Stimulated activated naive CD8-positive, alpha-beta T cell treated with anti-CD3 and anti-CD28 coated beads, Interleukin-15, Interleukin-2, amounts not matched to agents 100 U/mL and 50 U/mL, for 24 hours (primary cell): ENCODE data around the gene SQSTM1.
"Not testable (repeated sequence)": the region's sequence is repeated elsewhere in the genome, so short reads cannot be mapped to it uniquely, and the experiment has no call there.

Experiments
- ATAC-seq: fragments of 150-1000 bp; cut with Tn5 transposase; one replicate; pipeline ENCODE4 v1.10.0; 2021
- DNase-seq: peaks from one replicate; pipeline ENCODE4 v3.0.0; 2021

The SQSTM1 gene

GRCh38 chr5:179820483-179821297, at the start of gene SQSTM1:
Gene SQSTM1, plus strand, starts transcription at chr5:179820905. Its CDS starts 32 bp downstream, at chr5:179820937.
- peak; percentile 88 for DNase-seq
- peak; percentile 55 for ATAC-seq

- DNase-seq (no peak), ATAC-seq (no peak)
Observed at GRCh38 chr5:179771311-179771895, 49.3 kb upstream of the SQSTM1 start.

DNA sequence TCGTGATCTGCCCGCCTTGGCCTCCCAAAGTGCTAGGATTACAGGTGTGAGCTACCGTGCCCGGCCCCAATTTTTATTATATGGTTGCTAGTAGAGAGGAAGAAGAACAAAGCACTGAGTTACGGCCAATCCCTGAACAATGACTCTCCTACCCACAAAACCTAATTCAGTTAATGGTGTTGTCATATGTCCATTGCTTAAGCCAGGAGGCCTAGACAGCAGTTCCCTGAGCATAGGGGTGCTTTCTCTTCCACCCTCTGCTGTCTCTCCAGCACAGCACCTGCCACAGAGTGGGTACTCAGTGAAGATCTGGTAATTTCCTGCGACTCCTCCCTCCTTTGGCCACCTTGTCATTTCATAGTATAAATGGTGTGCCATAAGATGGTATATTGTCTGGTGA, 48.4 kb upstream of the SQSTM1 start:
- no peak for ATAC-seq

DNA sequence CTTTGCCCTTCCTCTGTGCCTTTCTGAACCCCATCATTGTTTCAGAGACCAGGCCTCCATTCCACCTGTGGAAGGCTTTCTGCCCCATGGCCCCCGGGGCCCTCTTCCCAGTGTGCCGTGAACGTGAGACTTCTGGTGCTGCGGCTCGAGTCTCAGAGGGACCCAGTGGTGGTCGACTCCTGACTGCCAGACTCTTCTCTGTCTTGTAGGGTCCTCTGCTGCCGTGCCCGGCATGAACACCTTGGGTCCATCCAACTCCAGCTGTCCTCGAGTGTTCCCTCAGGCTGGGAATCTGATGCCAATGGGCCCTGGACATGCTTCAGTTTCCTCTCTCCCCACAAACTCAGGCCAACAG, 47.0 kb upstream of the SQSTM1 start:
- ATAC-seq (no peak), DNase-seq (no peak)

More for the DNA sequence above, 48.4 kb upstream of the SQSTM1 start:
- no peak for DNase-seq

DNA sequence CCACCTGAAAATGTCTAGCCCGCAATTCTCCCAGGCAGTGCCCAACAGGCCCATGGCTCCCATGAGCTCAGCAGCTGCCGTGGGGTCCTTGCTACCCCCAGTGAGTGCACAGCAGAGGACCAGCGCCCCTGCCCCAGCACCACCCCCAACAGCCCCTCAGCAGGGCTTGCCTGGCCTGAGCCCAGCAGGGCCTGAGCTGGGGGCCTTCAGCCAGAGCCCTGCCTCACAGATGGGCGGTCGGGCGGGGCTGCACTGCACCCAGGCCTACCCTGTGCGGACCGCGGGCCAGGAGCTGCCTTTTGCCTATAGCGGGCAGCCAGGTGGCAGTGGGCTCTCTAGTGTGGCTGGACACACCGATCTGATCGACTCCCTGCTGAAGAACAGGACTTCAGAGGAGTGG, 46.3 kb upstream of the SQSTM1 start:
- DNase-seq (no peak), ATAC-seq (no peak)

GRCh38 chr5:179776411-179776938, 44.2 kb upstream of the SQSTM1 start:
- no peak for DNase-seq
- ATAC-seq = no peak

GRCh38 chr5:179777456-179777855, 43.2 kb upstream of the SQSTM1 start:
- DNase-seq (no peak), ATAC-seq (no peak)

GRCh38 chr5:179777909-179778308, 42.8 kb upstream of the SQSTM1 start:
- ATAC-seq = no peak
- no peak for DNase-seq

GRCh38 chr5:179778591-179778990, 42.1 kb upstream of the SQSTM1 start:
- no peak for ATAC-seq

DNA sequence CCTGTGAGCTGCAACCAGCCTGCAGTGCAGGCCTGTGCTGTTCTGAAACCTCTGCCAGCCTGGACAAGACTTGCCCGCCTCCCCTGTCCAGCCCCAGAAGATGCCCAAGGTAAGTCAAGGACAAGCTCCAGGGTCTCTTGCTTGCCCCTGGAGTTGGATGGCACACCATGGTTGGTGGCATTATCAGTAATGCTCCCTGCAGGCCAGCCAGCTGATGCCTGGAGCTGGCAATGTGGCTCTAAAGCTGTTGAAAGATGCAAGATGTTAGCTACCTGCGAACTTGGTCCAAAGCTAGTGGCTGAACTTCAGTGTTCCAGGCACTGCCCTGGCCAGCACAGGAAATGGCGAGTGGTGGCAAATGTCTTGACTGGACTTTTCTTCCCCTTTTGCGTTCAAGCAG, 40.9 kb upstream of the SQSTM1 start:
- DNase-seq (no peak), ATAC-seq (no peak)

More at GRCh38 chr5:179778591-179778990, 42.1 kb upstream of the SQSTM1 start:
- DNase-seq = no peak

GRCh38 chr5:179780362-179780761, 40.3 kb upstream of the SQSTM1 start:
- DNase-seq (no peak), ATAC-seq (no peak)

DNA sequence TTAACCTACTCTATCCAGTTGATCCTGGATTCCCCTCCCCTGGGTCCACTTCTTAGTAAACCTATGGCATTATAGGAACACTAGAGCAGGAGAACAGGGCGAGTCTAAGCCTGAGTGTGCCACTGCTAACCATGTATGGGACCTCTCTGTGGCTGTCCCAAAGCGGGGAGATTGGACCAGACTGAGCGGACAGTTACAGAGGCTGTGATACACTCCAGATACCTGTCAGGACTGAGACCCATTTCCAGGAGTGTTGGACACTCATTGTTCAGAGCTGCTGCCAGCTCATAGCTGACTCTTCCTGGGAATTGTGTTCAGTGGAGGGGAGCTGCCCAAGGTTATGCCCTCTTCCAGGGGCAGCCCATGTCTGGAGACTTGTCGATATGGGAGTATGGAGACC, 38.9 kb upstream of the SQSTM1 start:
- no peak for ATAC-seq

GRCh38 chr5:179783128-179783527, 37.6 kb upstream of the SQSTM1 start:
- ATAC-seq (no peak), DNase-seq (no peak)

More for the DNA sequence above, 38.9 kb upstream of the SQSTM1 start:
- DNase-seq = no peak

DNA sequence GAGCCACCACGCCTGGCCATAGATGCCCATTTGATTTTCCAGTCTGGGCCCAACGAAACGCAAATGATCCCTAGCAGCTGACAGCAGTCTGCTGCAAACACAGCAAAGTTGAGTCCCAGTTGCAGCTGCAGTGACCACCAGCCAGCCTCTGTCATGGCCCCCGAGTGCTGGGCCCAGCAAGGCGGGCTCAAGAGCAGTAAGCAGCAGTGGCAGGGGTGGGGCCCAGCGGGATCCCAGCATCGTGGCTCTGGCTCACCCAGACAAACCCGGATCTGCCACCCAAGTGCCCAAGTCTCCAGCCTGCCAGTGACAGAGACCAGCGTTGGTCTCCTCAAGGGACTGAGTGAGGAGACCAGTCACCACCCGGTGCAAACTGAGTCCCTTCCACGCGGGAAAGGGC, 33.8 kb upstream of the SQSTM1 start:
- no peak for DNase-seq
- ATAC-seq = no peak

DNA sequence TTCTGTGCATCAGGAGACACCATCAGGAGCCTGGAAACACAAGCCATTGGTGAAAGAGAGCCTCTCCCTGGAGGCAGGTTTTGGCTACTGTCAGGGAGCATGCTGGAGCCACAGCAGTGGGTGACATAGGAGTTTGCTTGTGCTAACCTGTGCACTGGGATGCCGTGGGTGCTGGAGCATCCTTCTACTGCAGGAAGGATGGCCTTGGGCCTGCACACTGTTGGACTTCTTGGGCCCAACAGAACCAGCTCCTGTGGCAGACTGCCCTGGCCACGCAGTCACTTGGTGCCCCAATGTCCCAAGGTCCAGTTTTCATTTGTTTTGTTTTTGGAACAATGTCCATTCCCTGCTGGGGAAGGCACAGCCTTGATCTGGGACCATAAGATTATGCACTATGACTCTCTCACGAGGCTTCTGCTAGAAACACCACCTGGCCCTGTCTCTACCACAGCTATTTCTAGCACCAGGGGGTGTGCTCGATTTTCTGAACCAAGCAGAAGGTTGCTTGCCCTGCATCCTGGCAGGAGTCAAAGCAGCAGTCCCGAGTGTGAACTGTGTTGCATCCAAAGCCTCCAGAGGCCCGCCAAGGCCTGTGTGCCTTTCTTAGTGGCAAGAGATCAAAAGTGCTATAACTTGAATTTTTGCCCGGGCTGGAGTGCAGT, 32.4 kb upstream of the SQSTM1 start:
- no peak for DNase-seq
- no peak for ATAC-seq

DNA sequence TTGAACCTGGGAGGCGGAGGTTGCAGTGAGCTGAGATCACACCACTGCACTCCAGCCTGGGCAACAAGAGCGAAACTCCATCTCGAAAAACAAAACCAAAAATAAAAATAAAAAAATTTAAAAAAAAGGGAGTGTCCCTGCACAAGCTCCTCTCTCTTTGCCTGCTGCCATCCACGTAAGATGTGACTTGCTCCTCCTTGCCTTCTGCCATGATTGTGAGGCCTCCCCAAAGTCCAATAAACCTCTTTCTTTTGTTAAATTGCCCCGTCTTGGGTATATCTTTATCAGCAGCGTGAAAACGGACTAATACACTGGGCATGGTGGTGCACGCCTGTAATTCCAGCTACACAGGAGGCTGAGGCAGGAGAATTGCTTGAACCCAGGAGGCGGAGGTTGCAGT, 31.4 kb upstream of the SQSTM1 start:
- not testable (repeated sequence) for DNase-seq, ATAC-seq

DNA sequence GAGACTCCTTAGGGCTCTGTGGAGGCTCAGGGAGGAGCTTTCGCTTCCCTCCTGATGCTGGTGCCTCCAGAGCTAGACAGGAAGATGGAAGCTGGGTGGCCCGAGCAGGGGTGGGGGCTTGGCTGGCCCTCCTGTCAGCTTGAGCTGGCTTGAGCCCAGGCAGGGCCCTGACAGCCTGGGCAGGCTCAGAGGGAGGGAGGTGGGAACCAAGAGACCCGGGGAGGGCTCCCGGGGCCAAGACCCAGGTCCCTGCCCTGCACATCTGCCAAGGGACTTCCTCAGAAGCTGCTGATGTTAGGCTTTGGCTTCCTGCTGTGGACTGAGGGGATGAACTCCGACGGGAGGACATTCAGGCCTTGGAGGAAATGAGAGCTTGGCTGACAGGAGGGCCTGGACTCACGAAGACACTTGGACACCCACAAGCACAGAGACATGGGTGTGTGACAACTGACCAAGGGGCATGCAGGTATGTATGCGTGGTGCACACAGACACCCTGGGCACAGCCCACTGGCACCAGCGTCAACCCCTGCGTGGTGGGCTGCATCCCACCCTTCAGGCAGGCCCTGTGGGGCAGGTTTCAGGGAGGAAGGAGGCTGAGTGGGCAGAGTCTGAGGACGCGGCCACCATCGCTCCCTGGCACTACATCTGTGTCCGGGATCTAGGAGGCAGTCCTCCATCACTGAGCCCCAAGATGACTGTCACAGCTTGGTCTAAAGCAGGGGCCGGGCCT, 28.7 kb upstream of the SQSTM1 start:
- ATAC-seq (no peak), DNase-seq (no peak)

DNA sequence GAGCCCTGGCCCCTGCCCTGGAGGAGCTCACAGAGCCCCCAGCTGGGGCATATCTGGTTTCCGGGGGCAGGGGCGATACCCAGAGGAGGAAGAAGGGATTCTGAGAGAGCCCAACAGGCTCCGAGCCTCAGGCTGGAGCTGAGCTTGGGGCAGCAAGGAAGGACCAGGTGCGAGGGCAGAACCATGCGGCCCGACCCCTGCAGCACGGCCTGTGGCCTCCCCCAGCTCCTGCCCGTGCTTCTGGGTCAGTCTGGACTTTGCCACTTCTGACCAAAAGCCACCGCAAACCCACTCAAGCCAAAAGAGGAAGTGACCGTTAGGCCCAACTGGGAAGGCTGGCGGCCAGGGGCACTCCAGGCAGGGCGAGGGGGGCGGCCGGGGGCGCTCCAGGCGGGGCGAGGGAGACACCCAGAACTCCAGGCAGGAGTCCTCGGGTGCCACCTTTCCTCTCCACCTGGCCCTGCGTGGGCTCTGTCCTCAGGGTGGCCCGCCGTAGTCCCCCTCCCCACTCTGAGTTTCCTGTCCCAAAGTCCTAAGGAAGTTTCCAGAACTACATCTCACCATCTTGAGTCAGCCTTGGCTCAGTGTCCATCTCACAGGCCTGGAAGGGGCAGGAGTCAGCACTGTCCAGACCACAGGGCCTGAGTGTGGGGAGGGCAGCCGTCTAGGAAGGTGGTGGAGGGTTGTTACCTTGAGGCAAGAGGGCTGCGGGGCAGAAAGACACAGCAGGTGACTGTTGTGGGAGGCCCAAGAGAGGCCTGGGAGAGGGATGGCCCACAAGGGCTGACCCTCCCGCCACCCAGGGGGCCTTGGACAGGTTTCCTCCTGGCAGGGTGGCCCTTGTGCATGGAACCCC, 27.9 kb upstream of the SQSTM1 start:
- ATAC-seq = no peak
- DNase-seq = no peak

DNA sequence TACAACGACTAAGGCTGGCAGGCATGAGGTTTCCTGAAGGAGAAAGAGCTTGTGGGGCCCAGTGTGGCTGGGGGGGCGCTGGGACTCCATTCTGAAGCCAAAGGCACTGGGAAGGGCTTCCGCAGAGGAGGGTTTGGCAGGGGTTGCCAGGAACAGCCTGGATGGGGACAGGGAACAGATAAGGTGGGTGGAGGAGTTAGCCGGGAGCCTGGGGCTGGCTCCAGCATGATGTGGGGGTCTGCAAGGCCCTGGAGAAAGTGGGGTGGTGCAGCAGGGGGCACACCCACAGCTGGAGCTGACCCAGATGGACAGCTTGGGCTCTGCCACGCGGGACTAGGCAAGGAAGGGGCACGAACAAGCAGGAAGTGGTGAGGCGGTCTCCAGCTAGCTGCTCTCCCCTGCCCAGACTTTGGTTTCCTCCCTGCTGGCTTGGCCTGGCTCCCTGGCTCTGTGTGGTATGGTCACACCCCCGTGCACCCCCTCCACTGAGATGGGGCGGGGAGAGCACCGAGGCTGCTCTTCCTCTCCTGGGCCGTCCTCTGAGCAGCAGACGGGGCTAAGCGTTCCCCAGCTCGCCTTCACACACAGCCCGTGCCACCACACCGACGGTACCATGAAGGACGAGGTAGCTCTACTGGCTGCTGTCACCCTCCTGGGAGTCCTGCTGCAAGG, 27.1 kb upstream of the SQSTM1 start, which contains the start of gene LTC4S:
Gene LTC4S, plus strand, starts transcription at position 519 of the 672 bp plus-strand sequence. Its CDS starts 95 bp downstream, at position 614.
- peak; percentile 21 for ATAC-seq
- peak; percentile 55 for DNase-seq

GRCh38 chr5:179794171-179794570, 26.5 kb upstream of the SQSTM1 start:
- DNase-seq (no peak), ATAC-seq (no peak)

- DNase-seq (no peak), ATAC-seq (no peak)
Observed at GRCh38 chr5:179794575-179794974, 26.1 kb upstream of the SQSTM1 start.
